GM12873 (cell line): ENCODE data around the gene SUSD1.

Source experiments
- TF ChIP-seq, protein P1 (sequence below): IDR thresholded peaks from 2 replicates; pipeline ENCODE4 v1.5.1; 2012; ENCODE audit warnings: low read depth, mild to moderate bottlenecking, moderate library complexity, low read length, control low read depth; ENCODE audit not compliant: insufficient read depth; ENCODE audit errors: missing control alignments

Gene SUSD1

DNA sequence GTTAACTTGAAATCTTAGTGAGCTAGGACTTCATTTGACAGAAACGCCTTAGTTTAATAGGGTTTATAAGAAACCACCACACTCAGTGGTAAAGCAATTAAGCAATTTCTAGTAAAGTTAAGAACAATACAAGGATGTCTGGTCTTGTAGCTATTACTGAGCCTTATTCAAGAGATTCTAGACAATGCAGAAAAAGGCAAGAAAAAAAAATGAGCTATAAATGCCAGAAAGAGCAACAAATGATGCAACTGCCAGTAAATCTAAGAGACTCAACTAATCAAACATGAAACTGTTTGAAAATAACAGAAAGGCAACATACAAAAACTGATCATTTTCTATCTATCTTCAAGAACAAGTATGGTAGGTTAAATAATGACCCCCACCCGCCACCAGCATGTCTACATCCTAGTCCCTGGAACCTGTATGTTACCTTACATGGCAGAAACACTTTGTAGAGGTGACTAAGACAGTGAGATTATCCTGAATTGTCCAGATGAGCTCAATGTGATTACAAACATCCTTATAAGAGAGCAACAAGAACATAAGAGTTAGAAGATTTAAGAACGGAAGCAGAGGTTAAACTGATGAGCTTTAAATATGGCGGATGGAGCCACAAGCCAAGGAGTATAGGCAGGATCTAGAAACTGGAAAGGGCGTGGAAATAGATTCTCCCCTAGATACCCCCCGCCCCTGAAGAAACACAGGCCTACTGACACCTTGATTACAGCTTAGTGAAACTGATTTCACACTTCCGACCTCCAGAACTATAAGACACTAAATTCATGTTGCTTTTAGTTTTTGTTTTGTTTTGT, 93.0 kb downstream of the SUSD1 start:
- TF ChIP-seq, protein P1, sequence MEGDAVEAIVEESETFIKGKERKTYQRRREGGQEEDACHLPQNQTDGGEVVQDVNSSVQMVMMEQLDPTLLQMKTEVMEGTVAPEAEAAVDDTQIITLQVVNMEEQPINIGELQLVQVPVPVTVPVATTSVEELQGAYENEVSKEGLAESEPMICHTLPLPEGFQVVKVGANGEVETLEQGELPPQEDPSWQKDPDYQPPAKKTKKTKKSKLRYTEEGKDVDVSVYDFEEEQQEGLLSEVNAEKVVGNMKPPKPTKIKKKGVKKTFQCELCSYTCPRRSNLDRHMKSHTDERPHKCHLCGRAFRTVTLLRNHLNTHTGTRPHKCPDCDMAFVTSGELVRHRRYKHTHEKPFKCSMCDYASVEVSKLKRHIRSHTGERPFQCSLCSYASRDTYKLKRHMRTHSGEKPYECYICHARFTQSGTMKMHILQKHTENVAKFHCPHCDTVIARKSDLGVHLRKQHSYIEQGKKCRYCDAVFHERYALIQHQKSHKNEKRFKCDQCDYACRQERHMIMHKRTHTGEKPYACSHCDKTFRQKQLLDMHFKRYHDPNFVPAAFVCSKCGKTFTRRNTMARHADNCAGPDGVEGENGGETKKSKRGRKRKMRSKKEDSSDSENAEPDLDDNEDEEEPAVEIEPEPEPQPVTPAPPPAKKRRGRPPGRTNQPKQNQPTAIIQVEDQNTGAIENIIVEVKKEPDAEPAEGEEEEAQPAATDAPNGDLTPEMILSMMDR, result no peak

GRCh38 chr9:112080831-112081542, 94.1 kb downstream of the SUSD1 start:
- TF ChIP-seq, protein P1, result no peak

- TF ChIP-seq, protein P1, result no peak
Observed at GRCh38 chr9:112078432-112078831, 96.7 kb downstream of the SUSD1 start.

DNA sequence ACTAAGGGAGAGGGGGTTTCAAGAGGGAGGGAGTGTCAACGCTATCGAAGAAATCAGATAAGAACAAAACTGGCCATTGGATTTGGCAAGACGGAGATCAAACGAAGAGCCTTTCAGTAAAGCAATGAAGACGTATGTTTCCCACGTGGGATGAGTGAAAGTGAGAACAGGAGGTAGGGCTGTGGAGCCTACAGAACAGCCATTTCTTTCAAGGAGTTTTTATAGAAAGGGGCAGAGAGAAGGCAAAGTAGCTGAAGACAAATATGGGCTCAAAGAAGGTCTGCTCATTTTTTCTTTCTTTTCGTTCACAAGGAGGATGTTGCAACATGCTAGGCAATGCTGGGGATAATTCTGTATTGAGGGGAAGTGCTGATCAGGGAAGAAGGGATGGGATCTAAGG, 98.3 kb downstream of the SUSD1 start:
- TF ChIP-seq, protein P1, result no peak

- TF ChIP-seq, protein P1, result no peak
Observed at GRCh38 chr9:112075009-112075378, 100.1 kb downstream of the SUSD1 start.

DNA sequence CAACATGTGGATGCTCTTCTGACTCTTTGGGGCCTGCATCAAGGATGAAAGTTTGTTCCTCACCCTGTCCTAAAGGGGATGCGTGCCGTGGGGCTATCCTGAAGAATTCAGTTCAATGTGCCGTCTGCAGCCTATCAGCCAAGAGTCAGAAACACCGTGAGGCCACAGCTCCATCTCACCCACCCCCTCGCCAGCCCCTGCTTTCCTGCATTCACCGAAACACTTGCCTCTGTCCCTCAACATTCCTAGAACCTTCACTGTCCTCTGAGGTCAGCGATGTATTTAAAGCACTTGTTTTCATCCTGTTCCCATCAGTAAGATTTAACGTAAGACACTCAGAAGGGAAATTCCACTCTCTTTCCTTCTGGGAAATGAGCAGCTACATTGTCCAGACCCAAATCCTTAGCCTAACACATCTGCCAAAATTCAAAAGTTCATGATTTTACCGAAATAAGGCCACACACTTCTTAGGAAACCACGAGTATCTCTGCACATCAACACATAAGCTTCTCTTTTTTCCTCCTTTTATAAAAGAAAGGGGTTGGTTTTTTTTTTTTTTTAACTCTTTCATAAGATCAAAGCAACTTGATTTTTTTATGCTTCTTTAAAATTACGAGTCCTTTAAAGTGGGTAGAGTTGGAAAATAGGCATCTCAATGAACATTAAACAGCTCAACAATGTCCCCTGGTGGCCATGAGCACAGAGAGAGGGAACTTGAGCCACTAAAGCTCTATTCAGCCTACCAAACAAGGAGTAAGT, 100.7 kb downstream of the SUSD1 start:
- TF ChIP-seq, protein P1, result peak; percentile 91
